Vagina (tissue), 2 donors: ENCODE results near the gene GLIPR1L1.

Source experiments
- POLR2A ChIP-seq, 2 donors: fragments of 450-650 bp; IDR thresholded peaks; one replicate each; pipeline ENCODE4 v1.6.1; 2017; ENCODE audit warnings: antibody characterized with exemption in 2 of 2, mild to moderate bottlenecking in 2 of 2, moderate library complexity in 2 of 2
- TF ChIP-seq, protein P1 (sequence below), 3 experiments: fragments of 450-650 bp in 2 of 3; fragments of 200-600 bp in 1 of 3; sonication (generic) in 1 of 3; IDR thresholded peaks; one replicate each; pipeline ENCODE4 v1.5.1; 2017 to 2019; ENCODE audit warnings: antibody characterized with exemption in 3 of 3, mild to moderate bottlenecking in 2 of 3, moderate library complexity in 2 of 3

DNA sequence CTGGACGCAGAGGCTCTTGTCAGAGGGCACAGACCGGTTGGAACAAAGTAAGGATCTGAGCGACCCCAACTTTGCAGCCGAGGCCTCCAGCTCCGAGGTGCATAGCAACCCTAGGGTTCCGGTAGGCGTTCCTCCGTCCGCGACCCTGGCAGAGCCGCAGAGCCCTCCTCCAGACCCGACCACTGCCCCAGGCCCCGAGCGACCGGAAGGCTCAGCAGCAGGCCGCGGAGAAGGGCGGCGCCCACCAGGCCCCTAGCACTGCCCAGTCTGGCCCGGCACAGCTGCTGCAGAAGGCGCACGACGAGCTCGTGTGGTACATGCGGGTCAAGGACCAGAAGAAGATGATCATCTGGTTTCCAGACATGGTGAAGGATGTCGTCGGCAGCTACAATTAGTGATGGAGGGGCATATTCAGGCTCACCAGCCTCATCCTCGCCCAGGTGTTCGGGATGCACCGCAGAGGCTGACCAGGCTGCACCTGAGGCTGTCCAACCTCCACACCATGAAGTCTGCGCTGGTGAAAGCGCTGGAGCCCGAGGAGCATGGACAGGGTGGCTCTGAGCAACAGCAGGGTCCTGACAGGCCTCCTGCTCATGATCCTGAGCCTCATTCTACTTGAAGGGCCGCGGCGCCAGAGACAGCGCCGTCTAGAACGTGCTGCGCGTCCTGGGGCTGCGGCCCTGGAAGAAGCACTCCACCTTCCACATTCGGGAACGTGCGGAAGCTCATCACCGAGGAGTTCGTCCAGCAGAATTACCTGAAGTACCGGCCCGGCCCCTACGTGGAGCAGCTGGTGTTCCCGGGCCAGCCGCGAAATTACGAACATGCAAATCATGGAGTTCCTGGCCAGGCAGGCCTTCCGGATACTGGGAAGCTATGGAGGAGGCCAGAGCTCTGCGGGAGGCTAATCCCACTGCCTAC is 28.8 kb upstream of the GLIPR1L1 start:
- TF ChIP-seq, protein P1, sequence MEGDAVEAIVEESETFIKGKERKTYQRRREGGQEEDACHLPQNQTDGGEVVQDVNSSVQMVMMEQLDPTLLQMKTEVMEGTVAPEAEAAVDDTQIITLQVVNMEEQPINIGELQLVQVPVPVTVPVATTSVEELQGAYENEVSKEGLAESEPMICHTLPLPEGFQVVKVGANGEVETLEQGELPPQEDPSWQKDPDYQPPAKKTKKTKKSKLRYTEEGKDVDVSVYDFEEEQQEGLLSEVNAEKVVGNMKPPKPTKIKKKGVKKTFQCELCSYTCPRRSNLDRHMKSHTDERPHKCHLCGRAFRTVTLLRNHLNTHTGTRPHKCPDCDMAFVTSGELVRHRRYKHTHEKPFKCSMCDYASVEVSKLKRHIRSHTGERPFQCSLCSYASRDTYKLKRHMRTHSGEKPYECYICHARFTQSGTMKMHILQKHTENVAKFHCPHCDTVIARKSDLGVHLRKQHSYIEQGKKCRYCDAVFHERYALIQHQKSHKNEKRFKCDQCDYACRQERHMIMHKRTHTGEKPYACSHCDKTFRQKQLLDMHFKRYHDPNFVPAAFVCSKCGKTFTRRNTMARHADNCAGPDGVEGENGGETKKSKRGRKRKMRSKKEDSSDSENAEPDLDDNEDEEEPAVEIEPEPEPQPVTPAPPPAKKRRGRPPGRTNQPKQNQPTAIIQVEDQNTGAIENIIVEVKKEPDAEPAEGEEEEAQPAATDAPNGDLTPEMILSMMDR (IDR thresholded peaks at IDR 0.05) = no peak
- no peak for TF ChIP-seq POLR2A (IDR thresholded peaks at IDR 0.05)
